OCI-LY1 (cell line): ENCODE measurements around the gene TAB3.

ENCODE experiments used
- H2AFZ ChIP-seq: fragments of 200-600 bp; sonication (generic), shearing (Covaris generic); 2 replicates; pipeline ENCODE4 v1.6.0; 2014; ENCODE audit warnings: antibody characterized with exemption, mild to moderate bottlenecking, low read length
- H3F3A ChIP-seq: fragments of 200-600 bp; sonication (generic), shearing (Covaris generic); 2 replicates; pipeline ENCODE4 v1.6.0; 2014; ENCODE audit warnings: mild to moderate bottlenecking, antibody characterized with exemption, low read length, moderate library complexity; ENCODE audit not compliant: insufficient read depth
- H3K27ac ChIP-seq: fragments of 200-600 bp; sonication (generic); 2 replicates; pipeline ENCODE4 v1.5.1; 2014; ENCODE audit warnings: low read length, mixed run types, mild to moderate bottlenecking, low read depth; ENCODE audit not compliant: poor library complexity, severe bottlenecking
- H3K27me3 ChIP-seq: fragments of 200-600 bp; sonication (generic); 2 replicates; pipeline ENCODE4 v1.6.0; 2014; ENCODE audit warnings: antibody characterized with exemption, mild to moderate bottlenecking, low read length, moderate library complexity; ENCODE audit not compliant: insufficient read depth
- H3K36me3 ChIP-seq: fragments of 200-600 bp; sonication (generic); 2 replicates; pipeline ENCODE4 v1.6.1; 2014; ENCODE audit warnings: mild to moderate bottlenecking, antibody characterized with exemption, low read length, moderate library complexity, mixed read lengths; ENCODE audit not compliant: insufficient read depth
- H3K4me1 ChIP-seq: fragments of 200-600 bp; sonication (generic); 2 replicates; pipeline ENCODE4 v1.5.1; 2014; ENCODE audit warnings: mild to moderate bottlenecking, low read length, moderate library complexity; ENCODE audit not compliant: insufficient read depth, severe bottlenecking
- H3K4me2 ChIP-seq: fragments of 200-600 bp; sonication (generic), shearing (Covaris generic); 2 replicates; pipeline ENCODE4 v1.6.1; 2014; ENCODE audit warnings: low read length
- H3K4me3 ChIP-seq: fragments of 200-600 bp; sonication (generic); 2 replicates; pipeline ENCODE4 v1.5.1; 2014; ENCODE audit warnings: low read length, low read depth, mild to moderate bottlenecking, mixed read lengths; ENCODE audit not compliant: poor library complexity, severe bottlenecking
- H3K79me2 ChIP-seq: fragments of 200-600 bp; shearing (Covaris generic); 2 replicates; pipeline ENCODE4 v1.6.1; 2016; ENCODE audit warnings: mixed run types, low read length, mixed read lengths; ENCODE audit not compliant: insufficient read depth
- H3K9ac ChIP-seq: fragments of 200-600 bp; sonication (generic), shearing (Covaris generic); 2 replicates; pipeline ENCODE4 v1.6.1; 2014; ENCODE audit warnings: mild to moderate bottlenecking, low read length, mixed read lengths
- H3K9me2 ChIP-seq: fragments of 200-600 bp; sonication (generic), shearing (Covaris generic); 2 replicates; pipeline ENCODE4 v1.6.1; 2014; ENCODE audit warnings: low read depth, mild to moderate bottlenecking, low read length, mixed read lengths
- H3K9me3 ChIP-seq: fragments of 200-600 bp; shearing (Covaris generic); 2 replicates; pipeline ENCODE4 v1.6.1; 2014; ENCODE audit warnings: low read length, mixed read lengths
- H4K20me1 ChIP-seq: fragments of 200-600 bp; sonication (generic), shearing (Covaris generic); 2 replicates; pipeline ENCODE4 v1.6.0; 2016; ENCODE audit warnings: mild to moderate bottlenecking, low read length; ENCODE audit not compliant: insufficient read depth
- EZH2 ChIP-seq: fragments of 200-600 bp; sonication (generic), shearing (Covaris generic); IDR thresholded peaks from 2 replicates; pipeline ENCODE4 v1.8.0; 2017; ENCODE audit warnings: borderline replicate concordance, mixed run types, mild to moderate bottlenecking, antibody characterized with exemption, low read length, moderate library complexity, mixed read lengths
- TF ChIP-seq, protein P1 (sequence below): fragments of 200-600 bp; sonication (generic), shearing (Covaris generic); IDR thresholded peaks from 2 replicates; pipeline ENCODE4 v1.5.1; 2017; ENCODE audit warnings: mild to moderate bottlenecking, antibody characterized with exemption, low read length, moderate library complexity, mixed read lengths

Gene TAB3

DNA sequence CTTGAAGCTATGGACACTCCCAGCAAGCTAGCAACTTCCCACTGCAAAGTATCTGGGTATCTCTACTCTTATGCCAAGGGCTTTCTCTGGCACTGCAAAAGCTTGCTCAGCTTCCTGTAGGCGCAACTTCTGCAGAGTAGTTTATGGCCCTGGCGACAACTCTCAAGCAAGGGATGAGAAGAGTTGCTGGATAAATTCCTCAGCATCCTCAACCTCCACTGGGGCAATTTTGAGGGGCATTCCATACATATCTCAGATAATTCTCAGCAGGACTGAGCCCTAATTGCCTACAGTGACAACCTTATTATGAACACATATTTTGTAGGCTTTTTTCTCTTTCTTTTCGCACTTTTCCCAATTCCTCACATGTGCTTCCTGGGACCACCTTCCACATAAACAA, 31.2 kb upstream of the TAB3 start:
- H4K20me1 ChIP-seq = no peaks in the 10 kb centered on the region
- no peak overlapping the region for H3K4me3 ChIP-seq
- no peaks in the 10 kb centered on the region for H3K79me2 ChIP-seq
- H3K9ac ChIP-seq = no peak overlapping the region
- no peaks in the 10 kb centered on the region for H3K9me2 ChIP-seq
- no peak overlapping the region for H3K27ac ChIP-seq
- no peaks in the 10 kb centered on the region for H3K9me3 ChIP-seq
- H3F3A ChIP-seq = no peaks in the 10 kb centered on the region
- H3K4me2 ChIP-seq = no peak overlapping the region
- TF ChIP-seq EZH2 = no peak
- TF ChIP-seq, protein P1, sequence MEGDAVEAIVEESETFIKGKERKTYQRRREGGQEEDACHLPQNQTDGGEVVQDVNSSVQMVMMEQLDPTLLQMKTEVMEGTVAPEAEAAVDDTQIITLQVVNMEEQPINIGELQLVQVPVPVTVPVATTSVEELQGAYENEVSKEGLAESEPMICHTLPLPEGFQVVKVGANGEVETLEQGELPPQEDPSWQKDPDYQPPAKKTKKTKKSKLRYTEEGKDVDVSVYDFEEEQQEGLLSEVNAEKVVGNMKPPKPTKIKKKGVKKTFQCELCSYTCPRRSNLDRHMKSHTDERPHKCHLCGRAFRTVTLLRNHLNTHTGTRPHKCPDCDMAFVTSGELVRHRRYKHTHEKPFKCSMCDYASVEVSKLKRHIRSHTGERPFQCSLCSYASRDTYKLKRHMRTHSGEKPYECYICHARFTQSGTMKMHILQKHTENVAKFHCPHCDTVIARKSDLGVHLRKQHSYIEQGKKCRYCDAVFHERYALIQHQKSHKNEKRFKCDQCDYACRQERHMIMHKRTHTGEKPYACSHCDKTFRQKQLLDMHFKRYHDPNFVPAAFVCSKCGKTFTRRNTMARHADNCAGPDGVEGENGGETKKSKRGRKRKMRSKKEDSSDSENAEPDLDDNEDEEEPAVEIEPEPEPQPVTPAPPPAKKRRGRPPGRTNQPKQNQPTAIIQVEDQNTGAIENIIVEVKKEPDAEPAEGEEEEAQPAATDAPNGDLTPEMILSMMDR = no peak
- H3K36me3 ChIP-seq = no peaks in the 10 kb centered on the region
- no peaks in the 10 kb centered on the region for H3K4me1 ChIP-seq
- no peaks in the 10 kb centered on the region for H3K27me3 ChIP-seq
- no peak overlapping the region for H2AFZ ChIP-seq

DNA sequence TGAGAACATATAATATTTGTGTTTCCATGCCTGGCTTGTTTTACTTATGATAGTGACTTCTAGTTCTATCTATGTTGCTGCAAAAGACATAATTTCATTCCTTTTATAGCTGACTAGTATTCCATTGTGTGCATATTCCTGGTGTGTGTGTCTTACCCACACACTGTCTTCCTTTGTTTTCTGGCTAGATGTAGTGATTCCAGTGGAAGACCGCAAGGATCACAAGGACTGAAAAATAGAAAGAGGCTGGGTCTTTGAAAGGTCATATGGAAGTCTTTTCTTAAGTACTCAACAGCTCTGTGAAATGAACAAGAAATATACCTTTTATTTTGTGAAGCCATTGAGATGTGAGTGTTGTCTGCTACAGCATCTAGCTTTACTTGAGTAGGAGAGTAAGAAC, 29.4 kb upstream of the TAB3 start:
- H3K79me2 ChIP-seq = no peaks in the 10 kb centered on the region
- H3K9ac ChIP-seq = no peak overlapping the region
- H3K9me2 ChIP-seq = no peaks in the 10 kb centered on the region
- H3F3A ChIP-seq = no peaks in the 10 kb centered on the region
- H2AFZ ChIP-seq = no peak overlapping the region
- TF ChIP-seq, protein P1 = no peak
- no peak for TF ChIP-seq EZH2
- H3K4me1 ChIP-seq = no peaks in the 10 kb centered on the region
- no peaks in the 10 kb centered on the region for H3K27me3 ChIP-seq
- H3K36me3 ChIP-seq = no peaks in the 10 kb centered on the region
- no peak overlapping the region for H3K4me2 ChIP-seq
- H4K20me1 ChIP-seq = no peaks in the 10 kb centered on the region
- H3K9me3 ChIP-seq = no peaks in the 10 kb centered on the region
- H3K4me3 ChIP-seq = no peak overlapping the region
- no peak overlapping the region for H3K27ac ChIP-seq

DNA sequence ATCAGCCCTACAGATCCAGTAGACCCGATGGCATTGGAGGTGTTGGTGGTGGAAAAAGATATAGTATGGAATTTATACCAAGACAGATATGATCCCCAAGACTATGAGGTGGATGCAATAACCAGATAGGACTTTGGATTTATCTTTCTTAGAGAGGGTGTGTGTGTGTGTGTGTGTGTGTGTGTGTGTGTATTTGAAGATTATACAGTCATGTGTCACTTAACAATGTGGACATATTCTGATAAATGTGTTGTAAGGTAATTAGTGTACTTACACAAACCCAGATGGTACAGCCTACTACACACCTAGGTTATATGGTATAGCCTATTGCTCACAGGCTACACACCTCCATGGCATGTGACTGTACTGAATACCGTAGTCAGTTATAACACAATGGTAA, 24.4 kb upstream of the TAB3 start:
- H2AFZ ChIP-seq = no peak overlapping the region
- H3K36me3 ChIP-seq = no peaks in the 10 kb centered on the region
- H4K20me1 ChIP-seq = no peaks in the 10 kb centered on the region
- no peak overlapping the region for H3K27ac ChIP-seq
- TF ChIP-seq, protein P1 = no peak
- no peak for TF ChIP-seq EZH2
- no peak overlapping the region for H3K4me2 ChIP-seq
- H3K9ac ChIP-seq = no peak overlapping the region
- no peaks in the 10 kb centered on the region for H3F3A ChIP-seq
- H3K4me3 ChIP-seq = no peak overlapping the region
- H3K9me3 ChIP-seq = no peaks in the 10 kb centered on the region
- no peaks in the 10 kb centered on the region for H3K79me2 ChIP-seq
- no peaks in the 10 kb centered on the region for H3K9me2 ChIP-seq
- no peaks in the 10 kb centered on the region for H3K4me1 ChIP-seq
- H3K27me3 ChIP-seq = no peaks in the 10 kb centered on the region
